A549 (cell line): ENCODE measurements around the gene IFT57. TPM values are rescaled to one million over a fixed set of nuclear protein-coding genes. Genes with fewer than 3 reads are reported as not detected.

Source experiments
- ATAC-seq, 2 experiments: fragments of 200-7000 bp in 1 of 2; fragments of >200 bp in 1 of 2; cut with Nextera tagmentation in 1 of 2; cut with Tn5 transposase in 1 of 2; 3 replicates each; pipeline versions ENCODE4 v1.8.0 to v1.9.1; 2018 to 2020; ENCODE audit warnings: mild to moderate bottlenecking in 1 of 2, moderate library complexity in 1 of 2
- CTCF ChIA-PET: fragments of 300-600 bp; sonication (Branson Sonifier 250); formaldehyde crosslinking; extraction: SDS; loops from one replicate; lab custom pipeline; 2021; ENCODE audit warnings: antibody characterized with exemption, inconsistent platforms; lab: Yijun Ruan, JAX
- POLR2A ChIA-PET: fragments of 350-600 bp; formaldehyde crosslinking; extraction: SDS; loops from one replicate; lab custom pipeline; 2021; ENCODE audit warnings: antibody characterized with exemption, inconsistent platforms; lab: Yijun Ruan, JAX
- DNase-seq, 2 experiments: peaks; one replicate each; pipeline versions ENCODE4 v3.0.0 to v3.0.0-alpha.2; 2011 to 2016; ENCODE audit warnings: low read depth in 1 of 2, low spot score in 1 of 2
- FAIRE-seq: peaks from 2 replicates; lab custom pipeline; 2011; peaks lifted over from hg19 to GRCh38; lab: Jason Lieb, UNC
- H3K27ac ChIP-seq, 2 experiments: fragments of >200 bp; sonication (Bioruptor Twin); formaldehyde crosslinking; 3 replicates each; pipeline ENCODE4 v1.5.1; 2016 to 2017
- H3K4me1 ChIP-seq: fragments of >200 bp; sonication (Bioruptor Twin); formaldehyde crosslinking; 3 replicates; pipeline ENCODE4 v1.6.1; 2016
- H3K4me2 ChIP-seq: fragments of >200 bp; sonication (Bioruptor Twin); formaldehyde crosslinking; 3 replicates; pipeline ENCODE4 v1.6.1; 2016
- H3K4me3 ChIP-seq: fragments of >200 bp; sonication (Bioruptor Twin); formaldehyde crosslinking; 3 replicates; pipeline ENCODE4 v1.5.1; 2016
- H3K9me3 ChIP-seq: fragments of >200 bp; sonication (Bioruptor Twin); formaldehyde crosslinking; 3 replicates; pipeline ENCODE4 v1.6.1; 2016
- BHLHE40 ChIP-seq: IDR thresholded peaks from 2 replicates; pipeline ENCODE4 v1.6.1; 2012; ENCODE audit warnings: low read depth, low read length, inconsistent platforms
- CBX8 ChIP-seq: fragments of 200-600 bp; sonication (generic); IDR thresholded peaks from 2 replicates; pipeline ENCODE4 v1.6.1; 2016
- CEBPB ChIP-seq, 2 experiments: fragments of >200 bp in 1 of 2; sonication (Bioruptor Twin) in 1 of 2; formaldehyde crosslinking in 1 of 2; IDR thresholded peaks; 2 replicates each; pipeline ENCODE4 v1.6.1; 2012 to 2016
- CHD4 ChIP-seq: fragments of 200-600 bp; sonication (generic); IDR thresholded peaks from 2 replicates; pipeline ENCODE4 v1.6.1; 2016; ENCODE audit warnings: antibody characterized with exemption, mild to moderate bottlenecking, borderline replicate concordance
- EHF ChIP-seq: fragments of 250-450 bp; sonication (Bioruptor Pico); IDR thresholded peaks from 2 replicates; pipeline ENCODE4 v1.5.0; 2020; ENCODE audit warnings: mild to moderate bottlenecking
- HMGXB4 ChIP-seq: fragments of 250-450 bp; sonication (Bioruptor Pico); IDR thresholded peaks from 2 replicates; pipeline ENCODE4 v1.5.0; 2021; ENCODE audit warnings: mild to moderate bottlenecking, moderate library complexity, borderline replicate concordance
- HOXB5 ChIP-seq: fragments of 250-450 bp; sonication (Bioruptor Pico); IDR thresholded peaks from 2 replicates; pipeline ENCODE4 v1.5.0; 2020; ENCODE audit warnings: mild to moderate bottlenecking, moderate library complexity
- KDM1A ChIP-seq: fragments of 200-600 bp; sonication (generic); IDR thresholded peaks from 2 replicates; pipeline ENCODE4 v1.6.1; 2016; ENCODE audit warnings: low read depth, mild to moderate bottlenecking
- MYC ChIP-seq: IDR thresholded peaks from 2 replicates; pipeline ENCODE4 v1.6.1; 2012; ENCODE audit warnings: mild to moderate bottlenecking, inconsistent platforms, low read length, improper control_type of control experiment, borderline replicate concordance
- PHF8 ChIP-seq: fragments of 200-600 bp; sonication (generic); IDR thresholded peaks from 2 replicates; pipeline ENCODE4 v1.6.1; 2016; ENCODE audit warnings: low read depth, mild to moderate bottlenecking, antibody characterized with exemption, moderate library complexity, borderline replicate concordance
- POLR2AphosphoS2 ChIP-seq: conservative IDR thresholded peaks from 2 replicates; pipeline ENCODE4 v1.6.1; 2012; ENCODE audit warnings: low read length, improper control_type of control experiment, inconsistent platforms
- RAD21 ChIP-seq, 2 experiments: fragments of >200 bp in 1 of 2; sonication (Bioruptor Twin) in 1 of 2; formaldehyde crosslinking in 1 of 2; IDR thresholded peaks in 1 of 2; conservative IDR thresholded peaks in 1 of 2; 2 replicates in 1 of 2; 3 replicates in 1 of 2; pipeline ENCODE4 v1.6.1; 2012 to 2018; ENCODE audit warnings: inconsistent platforms in 1 of 2
- RARB ChIP-seq: fragments of 250-450 bp; sonication (Bioruptor Pico); IDR thresholded peaks from 2 replicates; pipeline ENCODE4 v1.8.0; 2021; ENCODE audit warnings: mild to moderate bottlenecking, moderate library complexity
- RNF2 ChIP-seq: fragments of 200-600 bp; sonication (generic); IDR thresholded peaks from 2 replicates; pipeline ENCODE4 v1.6.1; 2016; ENCODE audit warnings: low read depth, mild to moderate bottlenecking, antibody characterized with exemption, moderate library complexity, borderline replicate concordance
- TP53 ChIP-seq: fragments of 250-450 bp; sonication (Bioruptor Pico); IDR thresholded peaks from 2 replicates; pipeline ENCODE4 v1.5.0; 2021; ENCODE audit warnings: mild to moderate bottlenecking, moderate library complexity
- ZC3H11A ChIP-seq: fragments of 450-650 bp; IDR thresholded peaks from 2 replicates; pipeline ENCODE4 v1.6.1; 2014; ENCODE audit warnings: antibody characterized with exemption, mild to moderate bottlenecking
- ZFP36 ChIP-seq: fragments of 450-650 bp; IDR thresholded peaks from 2 replicates; pipeline ENCODE4 v1.6.1; 2014; ENCODE audit warnings: borderline replicate concordance; ENCODE audit not compliant: partially characterized antibody
- WGBS: methylation state at CpG from one replicate; pipeline ENCODE4 v1.1.6; 2017; ENCODE audit errors: missing lambda C conversion rate; 5-methylcytosine and 5-hydroxymethylcytosine counted together
- polyA plus RNA-seq, 4 experiments: library from polyadenylated mRNA; depleted of rRNA in 3 of 4; stranded (reverse); fragments of >200 nt; fragmentation: RNase III in 1 of 4; extraction: RNeasy Plus Mini Kit Qiagen cat#74134 plus additional on column Dnase treatment in 1 of 4; gene quantifications; 2 replicates in 3 of 4; 3 replicates in 1 of 4; pipeline ENCODE4 v1.2.3, GENCODE V29; 2011 to 2017
- TF ChIP-seq, protein P1 (sequence below): IDR thresholded peaks from 2 replicates; pipeline ENCODE4 v1.6.1; 2012; ENCODE audit warnings: low read depth, borderline replicate concordance
- TF ChIP-seq, protein P2 (sequence below): fragments of 150-350 bp; IDR thresholded peaks from 2 replicates; pipeline ENCODE4 v1.6.1; 2014; ENCODE audit warnings: low read depth, mild to moderate bottlenecking, low read length
- TF ChIP-seq, protein P3 (sequence below): fragments of 450-650 bp; IDR thresholded peaks from 2 replicates; pipeline ENCODE4 v1.6.1; 2014; ENCODE audit warnings: antibody characterized with exemption

The IFT57 gene
- polyA plus RNA-seq, 2 of the 4 experiments (the other 2 are of a cell fraction), result 39.1 to 59.2 TPM

DNA sequence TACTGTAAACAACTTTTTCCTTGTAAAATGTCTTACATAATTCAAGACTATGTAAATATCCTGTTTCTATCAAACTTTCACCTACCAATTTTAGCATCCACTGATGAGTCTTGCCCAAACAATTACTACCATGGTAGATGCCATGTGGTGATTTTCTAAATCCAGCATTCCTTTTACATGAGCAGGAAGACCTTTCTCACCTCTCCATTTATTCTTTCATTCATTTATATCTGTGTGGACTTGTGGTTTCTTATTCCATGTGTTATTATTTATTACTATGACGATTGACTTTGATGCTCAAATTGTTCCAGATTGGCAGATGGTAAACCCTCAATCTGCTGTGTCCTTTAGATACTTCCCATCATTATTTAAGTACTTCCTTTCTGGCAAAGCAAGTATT is 62.4 kb downstream of the IFT57 start:
- no peak overlapping the region for H3K4me2 ChIP-seq
- H3K4me1 ChIP-seq, result no peaks in the 10 kb centered on the region
- CTCF ChIA-PET, result no interaction called here
- WGBS, result 86% methylated on average over 1 of the region's 1 CpG
- H3K4me3 ChIP-seq, result no peak overlapping the region
- TF ChIP-seq HOXB5 (CRISPR knock-in tag) (no peak), TP53 (CRISPR knock-in tag) (no peak), MYC (no peak)
- TF ChIP-seq, protein P1, sequence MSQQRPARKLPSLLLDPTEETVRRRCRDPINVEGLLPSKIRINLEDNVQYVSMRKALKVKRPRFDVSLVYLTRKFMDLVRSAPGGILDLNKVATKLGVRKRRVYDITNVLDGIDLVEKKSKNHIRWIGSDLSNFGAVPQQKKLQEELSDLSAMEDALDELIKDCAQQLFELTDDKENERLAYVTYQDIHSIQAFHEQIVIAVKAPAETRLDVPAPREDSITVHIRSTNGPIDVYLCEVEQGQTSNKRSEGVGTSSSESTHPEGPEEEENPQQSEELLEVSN, result no peak
- TF ChIP-seq, all 56 proteins: peak for 0
- no peak for DNase-seq
- POLR2A ChIA-PET, result no interaction called here
- peak; percentile 78 for FAIRE-seq
- no peak for ATAC-seq
- no peak overlapping the region for H3K27ac ChIP-seq
- no peaks in the 10 kb centered on the region for H3K9me3 ChIP-seq

DNA sequence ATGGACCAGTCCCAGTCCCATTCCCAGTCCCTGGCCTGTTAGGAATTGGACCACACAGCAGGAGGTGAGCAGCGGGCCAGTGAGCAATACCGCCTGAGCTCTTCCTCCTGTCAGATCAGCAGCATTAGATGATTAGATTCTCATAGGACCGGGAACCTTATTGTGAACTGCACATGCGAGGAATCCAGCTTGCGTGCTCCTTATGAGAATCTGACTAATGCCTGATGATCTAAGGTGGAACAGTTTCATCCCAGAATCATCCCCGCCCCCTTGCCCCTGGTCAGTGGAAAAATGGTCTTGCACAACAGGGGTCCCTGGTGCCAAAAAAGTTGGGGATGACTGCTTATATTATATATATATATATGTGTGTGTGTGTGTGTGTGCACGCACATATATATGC is 63.1 kb downstream of the IFT57 start:
- DNase-seq, result no peak
- WGBS, result 91% methylated on average over 7 of the region's 7 CpGs
- Histone ChIP-seq H3K4me2 (no peak overlapping the region), H3K9me3 (no peaks in the 10 kb centered on the region), H3K4me3 (no peak overlapping the region), H3K27ac (no peak overlapping the region), H3K4me1 (no peaks in the 10 kb centered on the region)
- CTCF ChIA-PET, result no interaction called here
- FAIRE-seq, result no peak
- no peak for ATAC-seq
- TF ChIP-seq EHF (CRISPR knock-in tag), result no peak
- no peak for TF ChIP-seq BHLHE40
- TF ChIP-seq, protein P2, sequence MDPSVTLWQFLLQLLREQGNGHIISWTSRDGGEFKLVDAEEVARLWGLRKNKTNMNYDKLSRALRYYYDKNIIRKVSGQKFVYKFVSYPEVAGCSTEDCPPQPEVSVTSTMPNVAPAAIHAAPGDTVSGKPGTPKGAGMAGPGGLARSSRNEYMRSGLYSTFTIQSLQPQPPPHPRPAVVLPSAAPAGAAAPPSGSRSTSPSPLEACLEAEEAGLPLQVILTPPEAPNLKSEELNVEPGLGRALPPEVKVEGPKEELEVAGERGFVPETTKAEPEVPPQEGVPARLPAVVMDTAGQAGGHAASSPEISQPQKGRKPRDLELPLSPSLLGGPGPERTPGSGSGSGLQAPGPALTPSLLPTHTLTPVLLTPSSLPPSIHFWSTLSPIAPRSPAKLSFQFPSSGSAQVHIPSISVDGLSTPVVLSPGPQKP, result no peak
- TF ChIP-seq RNF2, result no peak
- no peak for TF ChIP-seq POLR2AphosphoS2
- no peak for TF ChIP-seq HMGXB4 (CRISPR knock-in tag)
- TF ChIP-seq CBX8, result no peak
- TF ChIP-seq PHF8, result no peak
- no peak for TF ChIP-seq ZFP36
- TF ChIP-seq, protein P3, sequence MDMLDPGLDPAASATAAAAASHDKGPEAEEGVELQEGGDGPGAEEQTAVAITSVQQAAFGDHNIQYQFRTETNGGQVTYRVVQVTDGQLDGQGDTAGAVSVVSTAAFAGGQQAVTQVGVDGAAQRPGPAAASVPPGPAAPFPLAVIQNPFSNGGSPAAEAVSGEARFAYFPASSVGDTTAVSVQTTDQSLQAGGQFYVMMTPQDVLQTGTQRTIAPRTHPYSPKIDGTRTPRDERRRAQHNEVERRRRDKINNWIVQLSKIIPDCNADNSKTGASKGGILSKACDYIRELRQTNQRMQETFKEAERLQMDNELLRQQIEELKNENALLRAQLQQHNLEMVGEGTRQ, result no peak
- TF ChIP-seq, protein P1, result no peak
- no peak for TF ChIP-seq ZC3H11A
- TF ChIP-seq KDM1A, result no peak
- no peak for TF ChIP-seq RAD21 (conservative IDR thresholded peaks at IDR 0.05 in 1 of 2, IDR thresholded peaks at IDR 0.05 in 1 of 2)
- TF ChIP-seq CEBPB (IDR thresholded peaks at IDR 0.05), result no peak
- TF ChIP-seq CHD4, result no peak
- no peak for TF ChIP-seq RARB
- POLR2A ChIA-PET, result no interaction called here
